Measurements from ENCODE around the gene BIN2. TPM values are rescaled to one million over a fixed set of nuclear protein-coding genes. Genes with fewer than 3 reads are reported as not detected.
A peak's percentile ranks its signal among the peaks of the same experiment; 100 is the strongest.

The BIN2 gene
- total RNA-seq, 3 donors from 2014 or later: 2.3 to 7.6 (median 6.2) TPM

- TF ChIP-seq POLR2AphosphoS5 (IDR thresholded peaks at IDR 0.05) (no peak), POLR2A (IDR thresholded peaks at IDR 0.05) (no peak)
- TF ChIP-seq, protein P1, sequence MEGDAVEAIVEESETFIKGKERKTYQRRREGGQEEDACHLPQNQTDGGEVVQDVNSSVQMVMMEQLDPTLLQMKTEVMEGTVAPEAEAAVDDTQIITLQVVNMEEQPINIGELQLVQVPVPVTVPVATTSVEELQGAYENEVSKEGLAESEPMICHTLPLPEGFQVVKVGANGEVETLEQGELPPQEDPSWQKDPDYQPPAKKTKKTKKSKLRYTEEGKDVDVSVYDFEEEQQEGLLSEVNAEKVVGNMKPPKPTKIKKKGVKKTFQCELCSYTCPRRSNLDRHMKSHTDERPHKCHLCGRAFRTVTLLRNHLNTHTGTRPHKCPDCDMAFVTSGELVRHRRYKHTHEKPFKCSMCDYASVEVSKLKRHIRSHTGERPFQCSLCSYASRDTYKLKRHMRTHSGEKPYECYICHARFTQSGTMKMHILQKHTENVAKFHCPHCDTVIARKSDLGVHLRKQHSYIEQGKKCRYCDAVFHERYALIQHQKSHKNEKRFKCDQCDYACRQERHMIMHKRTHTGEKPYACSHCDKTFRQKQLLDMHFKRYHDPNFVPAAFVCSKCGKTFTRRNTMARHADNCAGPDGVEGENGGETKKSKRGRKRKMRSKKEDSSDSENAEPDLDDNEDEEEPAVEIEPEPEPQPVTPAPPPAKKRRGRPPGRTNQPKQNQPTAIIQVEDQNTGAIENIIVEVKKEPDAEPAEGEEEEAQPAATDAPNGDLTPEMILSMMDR (IDR thresholded peaks at IDR 0.05): no peak
- intact Hi-C loops (cut with DNase I; ENCODE audit: low total_unique reads): no loop called here
- no peak for DNase-seq (ENCODE audit: low spot score in 2 of 2)
- H3K36me3 ChIP-seq: no peaks in the 10 kb centered on the region
- H3K9me3 ChIP-seq: no peaks in the 10 kb centered on the region
- H3K27me3 ChIP-seq: no peaks in the 10 kb centered on the region
- H3K27ac ChIP-seq: no peak overlapping the region
- no peaks in the 10 kb centered on the region for H3K4me1 ChIP-seq
- no peak overlapping the region for H3K4me3 ChIP-seq
Observed at GRCh38 chr12:51357374-51358047, 33.5 kb upstream of the BIN2 start.

DNA sequence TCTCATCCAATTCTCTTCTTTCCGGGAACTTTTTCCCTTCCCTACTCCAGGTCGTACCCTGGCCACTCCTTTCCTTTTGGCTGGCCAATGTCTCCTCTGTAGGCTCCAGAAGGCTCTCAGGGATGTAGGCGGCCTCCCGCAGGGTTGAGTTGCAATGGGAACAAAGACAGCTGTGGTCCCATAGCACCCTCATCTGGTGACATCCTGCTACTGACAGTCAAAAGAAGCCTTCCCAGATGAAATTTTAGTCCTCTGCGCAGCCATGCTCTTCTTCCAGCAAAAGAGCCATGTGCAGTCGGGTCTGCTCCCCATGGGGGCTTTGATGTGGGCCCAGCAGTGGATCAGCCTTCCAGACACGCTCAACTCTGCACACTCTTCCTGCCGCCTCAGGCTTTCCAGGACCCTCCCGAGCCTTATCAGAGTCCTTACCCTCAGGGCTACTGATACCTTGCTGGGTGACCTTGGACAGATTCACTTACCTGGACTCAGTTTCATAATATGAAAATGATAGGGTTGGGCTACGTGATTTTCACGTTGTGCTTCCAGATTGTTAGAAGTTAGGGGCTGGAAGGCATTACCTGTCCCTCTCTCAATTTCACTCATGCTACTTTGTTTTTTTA, 28.0 kb upstream of the BIN2 start:
- intact Hi-C loops (cut with DNase I; ENCODE audit: low total_unique reads): no loop called here
- H3K36me3 ChIP-seq: no peaks in the 10 kb centered on the region
- H3K27me3 ChIP-seq: no peaks in the 10 kb centered on the region
- H3K27ac ChIP-seq: no peak overlapping the region
- no peaks in the 10 kb centered on the region for H3K4me1 ChIP-seq
- DNase-seq (ENCODE audit: low spot score in 2 of 2): no peak
- no peaks in the 10 kb centered on the region for H3K9me3 ChIP-seq
- H3K4me3 ChIP-seq: no peak overlapping the region
- TF ChIP-seq, protein P1 (IDR thresholded peaks at IDR 0.05): peak in 1 of 3 donors; percentile 20
- no peak for TF ChIP-seq POLR2A (IDR thresholded peaks at IDR 0.05)

GRCh38 chr12:51349026-51349425, 25.1 kb upstream of the BIN2 start:
- Histone ChIP-seq H3K4me1 (no peaks in the 10 kb centered on the region), H3K9me3 (no peaks in the 10 kb centered on the region), H3K27me3 (no peaks in the 10 kb centered on the region), H3K4me3 (no peak overlapping the region), H3K36me3 (no peaks in the 10 kb centered on the region), H3K27ac (no peak overlapping the region)
- intact Hi-C loops (cut with DNase I; ENCODE audit: low total_unique reads): loop anchor here (10.0 kb wide), 1 partner anchor 234 kb away; no protein-coding TSS in a partner anchor
- TF ChIP-seq POLR2A (IDR thresholded peaks at IDR 0.05) (no peak), POLR2AphosphoS5 (IDR thresholded peaks at IDR 0.05) (no peak)
- TF ChIP-seq, protein P1 (IDR thresholded peaks at IDR 0.05): no peak
- DNase-seq (ENCODE audit: low spot score in 2 of 2): no peak

- TF ChIP-seq POLR2A (IDR thresholded peaks at IDR 0.05) (no peak), POLR2AphosphoS5 (IDR thresholded peaks at IDR 0.05) (no peak)
- TF ChIP-seq, protein P1 (IDR thresholded peaks at IDR 0.05): no peak
- intact Hi-C loops (cut with DNase I; ENCODE audit: low total_unique reads): loop anchor here (10.0 kb wide), 1 partner anchor 233 kb away; no protein-coding TSS in a partner anchor
- Histone ChIP-seq H3K27ac (no peak overlapping the region), H3K36me3 (no peaks in the 10 kb centered on the region), H3K4me1 (no peaks in the 10 kb centered on the region), H3K9me3 (no peaks in the 10 kb centered on the region), H3K4me3 (no peak overlapping the region), H3K27me3 (no peaks in the 10 kb centered on the region)
- no peak for DNase-seq (ENCODE audit: low spot score in 2 of 2)
Observed at GRCh38 chr12:51348116-51348515, 24.1 kb upstream of the BIN2 start.

GRCh38 chr12:51346581-51346980, 22.6 kb upstream of the BIN2 start, which contains the start of gene CELA1:
TSS of gene CELA1 (minus strand) at chr12:51346679. CDS start at chr12:51346638, 41 bp downstream.
- H3K27me3 ChIP-seq: no peaks in the 10 kb centered on the region
- TF ChIP-seq POLR2A (IDR thresholded peaks at IDR 0.05): no peak
- TF ChIP-seq, protein P1 (IDR thresholded peaks at IDR 0.05): no peak
- TF ChIP-seq POLR2AphosphoS5 (IDR thresholded peaks at IDR 0.05): no peak
- intact Hi-C loops (cut with DNase I; ENCODE audit: low total_unique reads): loop anchor here (10.0 kb wide), 1 partner anchor 232 kb away; no protein-coding TSS in a partner anchor
- H3K27ac ChIP-seq: no peak within 1 kb of the TSS
- H3K36me3 ChIP-seq: no peaks in the 10 kb centered on the region
- H3K4me1 ChIP-seq: no peaks in the 10 kb centered on the region
- no peak within 1 kb of the TSS for H3K4me3 ChIP-seq
- DNase-seq (ENCODE audit: low spot score in 2 of 2): no peak
- H3K9me3 ChIP-seq: no peaks in the 10 kb centered on the region
